ENCODE measurements around the gene FGD6.
A peak's percentile ranks its signal among the peaks of the same experiment; 100 is the strongest.

The FGD6 gene

DNA sequence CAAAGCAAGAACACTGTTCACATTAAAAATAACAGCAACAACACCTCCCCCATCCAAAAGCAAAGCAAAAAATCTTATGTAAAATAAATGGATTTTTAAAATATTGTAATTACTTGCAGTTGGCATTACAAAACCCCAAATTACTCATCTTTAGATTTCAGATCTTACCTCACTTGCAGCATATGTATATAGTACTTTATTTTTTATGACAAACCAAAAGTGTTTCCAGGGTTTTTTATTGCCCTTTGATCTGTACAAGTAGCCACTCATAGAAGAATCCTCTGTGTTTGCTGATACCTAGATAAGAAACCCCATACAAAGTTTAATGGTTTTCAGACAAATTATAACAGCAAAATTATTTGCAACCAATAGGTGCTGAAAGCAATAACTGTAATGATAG, 131.7 kb downstream of the FGD6 start:
- no peak for DNase-seq (ENCODE audit: low read depth, low spot score)

DNA sequence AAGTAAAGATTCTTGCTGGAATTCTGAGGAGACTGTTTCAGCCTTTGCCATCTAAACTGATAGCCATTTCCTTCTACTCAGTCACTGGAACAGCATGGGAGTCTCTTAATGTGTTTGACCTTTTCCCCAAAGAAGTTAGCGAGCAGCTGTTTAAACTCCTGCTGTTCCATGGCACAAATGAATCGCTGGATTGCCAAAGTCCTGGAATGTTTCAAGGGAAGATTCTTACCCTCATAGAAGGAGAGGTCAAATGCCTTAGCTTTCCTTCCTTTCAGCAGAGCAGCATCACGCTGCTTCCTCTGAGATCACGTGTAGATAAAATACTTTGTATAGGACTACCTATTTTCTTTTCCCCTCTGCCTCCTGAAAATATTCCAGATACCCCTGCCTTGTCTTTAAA, 133.3 kb downstream of the FGD6 start:
- peak; percentile 67 for DNase-seq (ENCODE audit: low read depth, low spot score)

DNA sequence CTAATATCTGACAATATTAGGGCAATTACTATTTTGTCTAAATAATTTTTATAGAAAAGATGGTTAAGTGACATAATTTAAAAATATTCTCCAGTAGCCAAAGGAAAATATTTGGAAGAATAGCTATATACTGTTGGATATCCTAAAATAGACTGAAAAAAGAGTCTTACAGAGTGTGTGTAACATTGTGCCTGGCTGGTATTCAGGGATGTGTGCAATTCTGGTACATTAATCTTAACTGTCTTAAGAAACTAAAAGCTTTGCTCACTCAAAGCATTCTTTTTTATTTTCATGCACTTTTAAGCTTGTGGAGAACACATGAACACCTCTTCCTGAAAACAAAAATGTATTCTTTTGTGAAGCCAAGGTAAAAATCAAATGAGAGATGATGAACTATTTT, 133.8 kb downstream of the FGD6 start:
- DNase-seq (ENCODE audit: low read depth, low spot score): no peak

DNA sequence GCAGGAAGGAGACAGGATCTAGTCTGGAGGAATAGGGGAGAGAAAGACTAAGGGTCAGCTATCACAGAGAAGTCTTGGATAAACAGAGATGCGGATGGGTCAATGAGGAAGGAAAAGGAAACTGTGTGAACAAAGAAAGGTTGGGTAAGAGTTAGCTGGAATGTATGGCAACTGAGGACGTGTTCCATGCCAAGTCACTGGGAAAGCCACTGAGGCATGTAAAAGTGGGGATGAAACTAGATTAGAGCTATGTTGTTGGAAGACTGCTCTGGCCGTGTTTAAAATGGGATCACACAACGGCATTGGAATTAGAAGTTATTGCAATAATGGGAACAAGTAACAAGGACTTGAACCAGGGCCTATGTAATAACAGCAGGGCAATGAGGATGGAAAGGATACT, 139.9 kb downstream of the FGD6 start:
- DNase-seq (ENCODE audit: low read depth, low spot score): no peak

DNA sequence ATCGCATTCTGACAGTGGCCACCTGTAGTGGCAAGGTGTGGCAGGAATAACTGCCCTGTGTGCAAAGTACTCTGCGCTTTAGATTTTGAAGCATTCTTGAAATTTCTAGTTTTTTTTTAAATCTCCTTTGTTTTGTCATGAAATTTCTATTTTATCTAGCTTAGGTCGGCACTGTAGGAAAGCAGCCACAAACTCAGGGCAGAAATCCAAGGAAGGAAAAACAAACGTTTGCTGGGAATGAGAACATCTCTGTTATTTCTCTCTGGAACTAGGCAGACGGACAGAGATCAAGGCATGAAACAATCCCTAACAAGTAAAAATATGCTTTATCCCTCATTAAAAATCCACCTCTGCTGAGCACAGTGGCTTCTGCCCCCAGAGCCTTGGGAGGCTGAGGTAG, 142.5 kb downstream of the FGD6 start:
- peak; percentile 49 for DNase-seq (ENCODE audit: low read depth, low spot score)

DNA sequence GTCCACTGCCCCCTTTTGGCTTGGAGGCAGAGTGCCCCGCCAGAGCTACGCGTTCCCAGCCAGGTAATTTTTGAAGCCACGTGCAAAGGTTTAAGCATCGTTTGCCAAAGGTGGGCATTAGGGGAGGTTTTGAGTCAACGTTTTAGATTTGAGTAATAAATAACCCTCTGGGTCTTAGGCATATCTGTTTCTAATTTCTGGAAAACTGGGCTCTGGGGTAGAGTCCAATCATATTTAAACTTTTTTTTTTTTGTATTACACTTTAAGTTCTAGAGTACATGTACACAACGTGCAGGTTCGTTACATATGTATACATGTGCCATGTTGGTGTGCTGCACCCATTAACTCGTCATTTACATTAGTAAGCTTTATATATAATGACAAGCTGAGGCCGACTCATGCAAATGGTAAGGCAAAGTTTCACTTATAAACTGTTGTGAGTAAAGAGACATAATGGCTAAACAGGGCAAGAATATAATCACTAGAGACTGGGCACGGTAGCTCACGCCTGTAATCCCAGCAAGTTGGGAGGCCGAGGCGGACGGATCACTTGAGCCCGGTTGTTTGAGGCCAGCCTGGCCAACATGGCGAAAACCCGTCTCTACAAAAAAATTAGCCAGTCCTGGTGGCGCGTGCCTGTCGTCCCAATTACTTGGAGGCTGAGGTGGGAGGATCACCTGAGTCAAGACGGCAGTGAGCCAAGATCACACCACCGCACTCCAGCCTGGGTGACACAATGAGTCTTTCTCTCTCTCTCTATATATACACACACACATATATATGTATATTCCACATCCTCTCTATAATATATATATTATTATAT, 143.4 kb downstream of the FGD6 start:
- no peak for DNase-seq (ENCODE audit: low read depth, low spot score)

DNA sequence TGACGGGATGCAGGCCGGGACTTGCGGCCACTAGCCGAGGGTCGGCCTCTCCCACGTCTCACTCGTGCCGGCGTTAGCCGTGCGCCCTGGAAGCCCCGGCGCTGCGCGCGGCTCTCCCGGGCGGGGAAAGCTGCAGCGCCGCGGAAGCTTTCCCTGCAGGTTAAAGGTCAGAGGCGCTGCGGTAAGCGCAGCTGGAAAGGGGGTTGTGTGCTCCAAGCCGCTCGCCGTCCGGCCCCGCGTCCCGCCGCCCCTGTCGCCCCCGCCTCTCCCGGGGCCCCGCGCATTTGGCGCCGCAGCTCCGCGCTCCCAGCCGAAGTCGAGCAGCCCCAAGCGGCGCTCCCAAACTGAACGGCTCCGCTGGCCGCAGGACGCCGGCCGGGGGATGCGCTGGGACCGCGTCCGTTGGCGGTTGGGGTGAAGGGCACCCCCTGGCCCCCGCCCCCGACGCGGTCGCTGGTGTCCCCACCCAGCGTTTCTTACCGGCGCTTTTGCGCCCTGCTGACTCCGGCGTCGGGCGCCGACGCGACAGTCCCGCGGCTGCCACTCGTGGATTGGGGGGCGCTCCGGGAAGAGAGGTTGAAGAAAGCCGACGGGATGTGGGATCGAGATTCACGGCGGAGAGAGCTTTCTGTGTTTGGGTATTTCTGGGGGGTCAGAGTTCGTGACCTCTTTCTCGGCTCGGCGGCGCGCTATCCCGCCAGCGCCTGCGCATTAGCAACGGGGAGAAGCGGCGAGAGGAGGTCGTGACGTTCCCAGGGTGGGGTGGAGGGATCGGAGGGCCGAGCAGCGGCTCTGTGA, 144.2 kb downstream of the FGD6 start, which contains the start of gene NR2C1:
Gene NR2C1, minus strand, starts transcription at position 719 of the 798 bp plus-strand sequence. CDS start 6,234 bp downstream, outside the sequence.
- peak; percentile 77 for DNase-seq (ENCODE audit: low read depth, low spot score)

DNA sequence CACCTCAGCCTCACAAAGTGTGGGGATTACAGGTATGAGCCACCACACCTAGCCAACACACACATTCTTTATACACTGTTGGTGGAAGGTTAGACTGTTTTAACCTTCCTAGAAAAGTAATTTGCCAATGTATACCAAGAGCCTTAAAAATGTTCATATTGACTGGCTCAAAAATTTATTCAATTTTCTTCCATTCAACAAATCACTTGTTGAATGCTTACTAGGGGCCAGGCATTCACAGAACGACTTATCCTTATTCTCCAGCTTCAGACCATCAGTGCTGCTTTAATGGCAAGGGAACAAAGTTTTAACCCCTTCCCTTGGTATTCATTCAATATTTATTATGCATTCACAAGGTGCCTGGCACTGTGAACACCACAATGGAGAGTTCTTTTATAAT, 146.9 kb downstream of the FGD6 start:
- DNase-seq (ENCODE audit: low read depth, low spot score): no peak

DNA sequence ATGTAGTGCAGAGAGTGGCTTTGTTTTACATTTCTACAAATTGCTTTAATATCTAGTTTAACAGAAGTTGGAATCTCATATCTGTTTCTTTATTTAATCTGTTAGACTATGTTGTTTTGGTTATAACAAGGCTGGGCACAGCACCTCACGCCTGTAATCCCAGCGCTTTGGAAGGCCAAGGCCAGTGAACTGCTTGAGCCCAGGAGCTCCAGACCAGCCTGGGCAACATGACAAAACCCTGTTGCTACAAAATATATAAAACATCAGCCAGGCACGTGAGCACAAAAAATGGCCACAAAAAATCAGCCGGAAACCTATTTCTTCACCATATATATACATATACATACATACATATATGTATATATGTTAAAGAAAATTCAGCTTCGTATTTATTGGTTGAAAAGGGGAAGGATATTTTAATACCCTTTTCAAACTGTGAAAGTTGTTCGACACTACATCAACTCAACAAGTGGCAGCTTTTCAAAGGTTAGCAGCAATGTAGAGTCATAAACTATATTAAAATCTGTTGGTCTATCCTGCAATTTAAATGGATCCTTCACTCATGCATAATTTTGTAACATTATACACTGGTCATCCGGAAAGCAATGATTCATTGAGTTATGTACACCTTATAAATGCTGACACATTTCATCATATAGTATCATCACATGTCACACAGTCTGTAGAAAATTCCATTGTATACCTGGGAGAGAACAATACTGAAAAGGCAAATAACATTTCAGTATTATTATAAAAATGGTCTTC, 151.0 kb downstream of the FGD6 start:
- no peak for DNase-seq (ENCODE audit: low read depth, low spot score)

DNA sequence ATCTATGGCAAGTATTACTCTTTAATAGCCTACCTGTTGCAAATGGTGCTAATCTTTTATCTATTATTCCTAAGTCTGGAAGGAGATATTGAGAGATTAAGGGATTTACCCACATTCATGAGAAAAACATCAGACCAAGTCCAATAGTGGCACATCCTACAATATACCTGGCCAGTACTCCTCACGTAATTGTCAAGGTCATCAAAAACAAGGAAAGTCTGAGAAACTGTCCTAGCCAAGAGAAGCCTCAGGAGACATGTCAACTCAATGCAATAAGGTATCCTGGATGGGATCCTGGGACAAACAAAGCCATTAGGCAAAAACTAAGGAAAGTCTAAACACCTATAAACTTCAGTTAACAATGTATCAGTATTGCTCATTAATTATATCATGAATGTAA, 156.3 kb downstream of the FGD6 start:
- DNase-seq (ENCODE audit: low read depth, low spot score): no peak

DNA sequence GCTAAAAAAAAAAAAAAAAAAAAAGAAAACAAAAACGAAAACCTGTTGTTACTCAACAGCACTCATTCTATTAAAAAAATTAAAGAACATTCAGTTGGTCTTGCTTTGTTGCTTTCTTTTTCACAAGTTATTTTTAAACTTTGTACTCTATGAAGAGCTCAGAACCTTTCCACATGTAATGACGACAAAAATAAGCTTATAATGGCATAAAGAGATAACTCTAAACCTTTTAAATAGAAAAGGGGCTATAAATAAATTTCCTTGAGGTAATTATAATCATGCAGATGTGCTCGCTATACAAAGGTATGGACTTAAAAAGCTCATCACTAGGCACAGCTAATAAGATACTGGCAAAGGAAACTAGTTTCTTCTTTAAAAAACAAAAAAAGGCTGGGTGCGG, 157.3 kb downstream of the FGD6 start:
- DNase-seq (ENCODE audit: low read depth, low spot score): no peak

DNA sequence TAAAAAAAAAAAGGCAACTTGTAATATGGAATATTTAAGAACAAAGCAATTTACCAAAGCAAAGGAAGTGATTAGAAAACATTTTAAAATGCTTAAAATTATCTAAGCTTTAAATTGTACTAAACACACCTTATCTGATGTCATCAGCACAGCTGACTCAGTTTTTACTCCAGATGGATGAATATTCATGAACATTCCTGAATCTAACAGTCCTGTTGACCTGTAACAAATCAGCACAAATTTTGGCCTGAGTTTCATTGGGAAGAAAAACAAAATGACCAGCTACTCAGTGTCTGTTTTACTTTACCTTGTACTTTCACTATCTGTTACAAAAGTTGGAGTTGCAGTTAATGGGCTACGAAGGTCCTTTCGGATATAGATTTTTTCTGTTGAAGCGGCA, 159.8 kb downstream of the FGD6 start:
- DNase-seq (ENCODE audit: low read depth, low spot score): no peak

DNA sequence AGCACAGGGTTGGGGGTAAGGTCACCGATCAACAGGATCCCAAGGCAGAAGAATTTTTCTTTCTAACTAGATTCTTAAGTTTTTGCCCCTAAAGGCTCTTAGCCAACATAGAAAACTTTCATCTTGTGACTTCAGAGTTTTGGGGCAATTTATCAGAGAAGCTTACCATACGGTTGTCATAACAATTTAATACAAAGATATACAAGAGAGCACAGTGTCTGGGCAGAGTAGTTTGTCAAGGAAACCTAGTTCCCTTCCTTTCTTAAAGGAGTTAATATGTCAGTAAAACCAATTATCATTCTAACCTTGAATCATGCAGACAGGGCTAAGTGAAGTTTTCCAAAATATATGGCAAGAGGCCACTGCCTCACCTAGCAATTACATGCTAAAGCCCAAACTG, 162.2 kb downstream of the FGD6 start:
- no peak for DNase-seq (ENCODE audit: low read depth, low spot score)

DNA sequence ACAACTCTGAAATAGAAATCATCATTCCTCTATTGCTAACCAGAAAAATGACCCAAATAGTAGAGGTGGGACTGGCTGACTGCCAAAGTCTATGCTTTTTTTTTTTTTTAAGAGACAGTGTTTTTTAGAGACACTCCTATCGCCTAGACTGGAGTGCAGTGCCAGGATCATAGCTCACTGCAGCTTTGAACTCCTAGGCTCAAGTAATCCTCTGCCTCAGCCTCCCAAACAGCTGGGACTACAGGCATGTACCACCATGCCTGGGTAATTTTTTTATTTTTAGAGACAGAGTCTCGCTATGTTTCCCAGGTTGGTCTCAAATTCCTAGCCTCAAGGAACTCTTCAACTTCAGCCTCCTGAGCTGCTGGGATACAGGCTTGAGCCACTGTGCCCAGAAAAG, 163.1 kb downstream of the FGD6 start:
- DNase-seq (ENCODE audit: low read depth, low spot score): no peak

DNA sequence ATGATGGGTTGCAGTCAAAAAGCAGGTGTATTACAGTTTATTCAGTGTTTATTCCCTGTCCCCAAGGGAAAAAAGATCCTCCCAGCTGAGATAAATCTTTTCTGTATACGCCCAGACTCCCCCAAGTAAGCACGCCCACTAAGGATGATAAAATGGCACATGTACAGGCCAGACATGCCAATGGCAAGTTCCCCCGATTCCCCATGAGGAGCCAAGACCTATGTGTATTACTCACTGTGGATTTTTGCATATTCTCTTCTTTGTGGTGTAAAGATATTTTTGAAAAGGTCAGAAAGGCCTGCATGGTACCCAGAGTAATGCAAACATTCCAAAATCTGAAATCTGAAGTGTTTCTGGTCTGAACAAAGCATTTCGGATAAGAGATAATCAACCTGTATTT, 166.0 kb downstream of the FGD6 start:
- DNase-seq (ENCODE audit: low read depth, low spot score): no peak

DNA sequence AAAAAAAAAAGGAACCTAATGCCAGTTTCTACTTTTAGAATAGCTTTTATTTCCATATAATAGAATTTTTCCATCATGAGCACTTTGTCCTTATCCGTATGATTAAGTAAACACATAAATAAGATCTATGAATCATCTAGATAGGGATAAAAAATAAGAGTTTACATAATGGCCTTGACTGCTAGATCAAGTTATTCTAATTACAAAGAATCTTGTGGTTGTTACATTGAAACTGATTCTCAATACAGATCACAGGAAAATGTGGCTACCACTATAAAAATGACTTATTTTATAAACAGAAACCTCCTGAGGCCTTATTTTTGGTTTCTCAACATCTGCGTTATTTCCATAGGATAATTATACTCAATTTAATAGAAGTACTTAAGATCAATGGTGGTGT, 179.4 kb downstream of the FGD6 start:
- no peak for DNase-seq (ENCODE audit: low read depth, low spot score)

DNA sequence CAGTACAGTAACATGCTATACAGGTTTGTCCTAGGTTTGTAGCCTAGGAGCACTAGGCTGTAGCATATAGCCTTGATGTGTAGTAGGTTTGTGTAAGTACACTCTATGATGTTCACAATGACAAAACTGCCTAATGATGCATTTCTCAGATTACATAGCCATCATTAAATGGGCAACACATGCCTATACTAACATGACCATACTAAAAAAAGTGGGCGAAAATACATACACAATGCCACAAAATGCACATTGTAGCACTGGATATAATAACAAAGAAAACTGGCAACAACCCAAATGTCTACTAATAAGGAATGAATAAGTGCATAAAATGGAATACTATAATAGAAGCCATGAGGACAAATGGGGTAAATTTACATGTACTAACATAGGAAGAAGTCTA, 182.5 kb downstream of the FGD6 start:
- DNase-seq (ENCODE audit: low read depth, low spot score): no peak
